Ovary (tissue), 9 donors: ENCODE results near the gene GRAMD4. TPM values are rescaled to one million over a fixed set of nuclear protein-coding genes. Genes with fewer than 3 reads are reported as not detected.

Experiments used
- DNase-seq, 5 donors: peaks; one replicate each; pipeline ENCODE4 v3.0.0-alpha.2; 2019 to 2020
- H3K27ac ChIP-seq, 2 donors: fragments of 200-600 bp; one replicate each; pipeline versions ENCODE4 v1.5.1 to v1.8.0; 2019 to 2022
- H3K27me3 ChIP-seq: fragments of 200-600 bp; one replicate; pipeline ENCODE4 v1.8.0; 2022
- H3K36me3 ChIP-seq: fragments of 200-600 bp; sonication (generic); one replicate; pipeline ENCODE4 v1.5.1; 2019
- H3K4me1 ChIP-seq: one replicate; pipeline ENCODE4 v1.8.1; 2013; ENCODE audit warnings: mild to moderate bottlenecking, moderate library complexity; ENCODE audit not compliant: insufficient read depth
- H3K4me3 ChIP-seq: fragments of 200-600 bp; sonication (generic); one replicate; pipeline ENCODE4 v1.5.1; 2017
- H3K9me3 ChIP-seq, 2 donors: fragments of 200-600 bp in 1 of 2; sonication (generic) in 1 of 2; one replicate each; pipeline versions ENCODE4 v1.5.1 to v1.8.1; 2013 to 2019; ENCODE audit warnings: mild to moderate bottlenecking in 1 of 2, moderate library complexity in 1 of 2
- CTCF ChIP-seq, 3 donors: fragments of 450-650 bp in 2 of 3; fragments of 200-600 bp in 1 of 3; IDR thresholded peaks; one replicate each; pipeline versions ENCODE4 v1.5.1 to v1.8.0; 2016 to 2022; ENCODE audit warnings: antibody characterized with exemption in 3 of 3, mild to moderate bottlenecking in 1 of 3
- EP300 ChIP-seq: sonication (generic); formaldehyde crosslinking; IDR thresholded peaks from one replicate; pipeline ENCODE4 v1.6.1; 2017; ENCODE audit warnings: antibody characterized with exemption
- POLR2A ChIP-seq: fragments of 450-650 bp; IDR thresholded peaks from one replicate; pipeline ENCODE4 v1.6.1; 2017; ENCODE audit warnings: antibody characterized with exemption, mild to moderate bottlenecking, moderate library complexity
- WGBS, 3 donors: extraction: QIAGEN DNeasy Blood & Tissue Kit in 1 of 3; methylation state at CpG; one replicate each; pipeline versions ENCODE4 v1.1.5 to v1.1.7; 2013 to 2017; 5-methylcytosine and 5-hydroxymethylcytosine counted together
- intact Hi-C, 4 donors: fragments of 100-400 bp; cut with DNase I; formaldehyde crosslinking; loops; one replicate each; pipeline versions ENCODE4 v1.11.0 to v1.15.1; 2022 to 2023
- polyA plus RNA-seq, 2 donors: library from polyadenylated mRNA; stranded (reverse); fragments of 200-250 nt in 1 of 2; fragments of 350-450 nt in 1 of 2; fragmentation: Illumina TruSeq in 1 of 2; extraction: RNeasy Lipid Tissue Mini Kit (QIAGEN cat#74804) in 1 of 2; gene quantifications; one replicate each; pipeline ENCODE4 v1.2.3, GENCODE V29; 2013 to 2014
- total RNA-seq, 7 donors: library from RNA; depleted of rRNA in 2 of 7; stranded (reverse); fragments of >200 nt in 2 of 7; fragmentation: NEBNext Ultra II Directional in 3 of 7; extraction: Animal tissue kit (Norgen Biotek cat#: 25700) in 3 of 7; gene quantifications; one replicate each; pipeline versions ENCODE4 v1.1.0 to v1.2.4, GENCODE V29; 2016 to 2023
- donor health status: DM: no; HTN: no; CAD: no; lungs with moderate emphysema.
- donor health status: DM: no; HTN: no; CAD: no.
- donor health status: Bipolar disorder and iron deficiency.
- donor health status: DM: yes; HTN: yes; CAD: no.
- donor health status: DM: no; HTN: no; CAD: no.
- donor health status: DM: yes; HTN: yes; CAD: no.

Gene GRAMD4
- total and polyA plus RNA-seq, 9 donors = 6.2 to 40.4 (median 27.8) TPM

- H3K27ac ChIP-seq = no peak overlapping the region
- H3K4me3 ChIP-seq = no peak overlapping the region
- TF ChIP-seq EP300 (no peak), POLR2A (no peak), CTCF (IDR thresholded peaks at IDR 0.05) (no peak)
- no peak for DNase-seq
- H3K36me3 ChIP-seq = no peaks in the 10 kb centered on the region
- peaks cover 12% of the 10 kb centered on the region for H3K4me1 ChIP-seq
- 74 to 93% (median 91%) methylated on average over 14 of the region's 14 CpGs for WGBS, 3 donors
- no peaks in the 10 kb centered on the region for H3K9me3 ChIP-seq
- intact Hi-C loops = no loop called here
- no peaks in the 10 kb centered on the region for H3K27me3 ChIP-seq
Observed at GRCh38 chr22:46622081-46622521, 1.9 kb downstream of the GRAMD4 start.

GRCh38 chr22:46625113-46625842 lies 5.1 kb downstream of the GRAMD4 start:
- TF ChIP-seq POLR2A (no peak), EP300 (no peak), CTCF (IDR thresholded peaks at IDR 0.05) (no peak)
- Histone ChIP-seq H3K36me3 (no peaks in the 10 kb centered on the region), H3K9me3 (no peaks in the 10 kb centered on the region), H3K27ac (no peak overlapping the region), H3K27me3 (no peaks in the 10 kb centered on the region), H3K4me3 (no peak overlapping the region), H3K4me1 (no peaks in the 10 kb centered on the region)
- WGBS, 3 donors = 78 to 85% (median 79%) methylated on average over 20 of the region's 20 CpGs
- intact Hi-C loops = no loop called here
- DNase-seq = no peak

- Histone ChIP-seq H3K4me3 (no peak overlapping the region), H3K9me3 (no peaks in the 10 kb centered on the region), H3K27ac (no peak overlapping the region), H3K4me1 (no peaks in the 10 kb centered on the region), H3K36me3 (no peaks in the 10 kb centered on the region), H3K27me3 (no peaks in the 10 kb centered on the region)
- 89 to 94% (median 92%) methylated on average over 21 of the region's 21 CpGs for WGBS, 3 donors
- TF ChIP-seq EP300 = no peak
- TF ChIP-seq CTCF (IDR thresholded peaks at IDR 0.05) = no peak
- no peak for TF ChIP-seq POLR2A
- no peak for DNase-seq
- intact Hi-C loops = no loop called here
Observed at GRCh38 chr22:46625843-46626349, 5.7 kb downstream of the GRAMD4 start.

DNA sequence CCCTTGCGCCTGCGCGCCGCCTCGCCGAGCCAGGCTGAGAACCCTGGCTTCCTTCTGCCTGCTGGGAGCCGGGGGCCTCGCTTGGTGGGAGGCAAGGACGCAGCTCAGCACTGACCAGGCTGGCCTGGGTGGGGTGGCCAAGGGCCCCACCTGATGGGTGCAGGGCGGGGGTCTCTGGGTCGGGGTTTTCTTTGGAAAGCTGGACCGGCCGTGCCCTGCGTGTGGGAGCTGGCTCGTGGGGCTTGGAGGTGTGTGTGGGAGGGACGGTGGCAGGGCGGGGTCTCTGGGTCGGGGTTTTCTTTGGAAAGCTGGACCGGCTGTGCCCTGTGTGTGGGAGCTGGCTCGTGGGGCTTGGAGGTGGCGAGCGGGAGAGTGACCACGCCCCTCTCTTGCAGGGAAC lies 6.2 kb downstream of the GRAMD4 start:
- Histone ChIP-seq H3K4me1 (no peaks in the 10 kb centered on the region), H3K36me3 (no peaks in the 10 kb centered on the region), H3K9me3 (no peaks in the 10 kb centered on the region), H3K27ac (no peak overlapping the region), H3K27me3 (no peaks in the 10 kb centered on the region), H3K4me3 (no peak overlapping the region)
- DNase-seq = no peak
- WGBS, 3 donors = 89 to 95% (median 93%) methylated on average over 23 of the region's 23 CpGs
- no peak for TF ChIP-seq POLR2A
- TF ChIP-seq CTCF (IDR thresholded peaks at IDR 0.05) = no peak
- TF ChIP-seq EP300 = no peak
- intact Hi-C loops = no loop called here
